K562 (cell line): ENCODE data around the gene KLHL41. TPM values are rescaled to one million over a fixed set of nuclear protein-coding genes. Genes with fewer than 3 reads are reported as not detected.

Source experiments
- ATAC-seq: fragments of 200-7000 bp; cut with Tn5 transposase; 3 replicates; pipeline ENCODE4 v1.9.1; 2020; ENCODE audit warnings: moderate library complexity
- BruUV-seq: library from RNA; stranded (reverse); fragments of 400-500 nt; replicated peaks from 2 replicates; lab custom pipeline; 2021; lab: Mats Ljungman, UMichigan
- CTCF ChIA-PET: fragments of 300-600 bp; formaldehyde crosslinking; extraction: SDS; loops from one replicate; lab custom pipeline; 2021; ENCODE audit warnings: low intra/inter-chr PET ratio; lab: Yijun Ruan, JAX
- POLR2A ChIA-PET: fragments of 300-600, 350-650 bp; sonication (Branson Sonifier 250); formaldehyde crosslinking; extraction: SDS; loops from one replicate; lab custom pipeline; 2021; ENCODE audit warnings: antibody characterized with exemption, inconsistent platforms; lab: Yijun Ruan, JAX
- DNase-seq, 4 experiments: peaks; one replicate each; pipeline versions ENCODE4 v3.0.0 to v3.0.0-alpha.2; 2011 to 2018; ENCODE audit warnings: low spot score in 3 of 4, mixed read lengths in 3 of 4; ENCODE audit errors: extremely low read depth in 1 of 4
- FAIRE-seq: peaks from 2 replicates; lab custom pipeline; 2011; peaks lifted over from hg19 to GRCh38; lab: Jason Lieb, UNC
- H2AFZ ChIP-seq: 2 replicates; pipeline ENCODE4 v1.6.0; 2011; ENCODE audit warnings: low read depth, low read length, control low read depth, inconsistent platforms
- H3K27ac ChIP-seq: fragments of 200-600 bp; 3 replicates; pipeline ENCODE4 v1.8.0; 2011; ENCODE audit warnings: low read depth, mild to moderate bottlenecking, control low read depth, inconsistent platforms, low read length, moderate library complexity, mixed read lengths; ENCODE audit errors: extremely low read depth
- H3K27me3 ChIP-seq, 2 experiments: fragments of 300-600 bp in 1 of 2; 2 replicates in 1 of 2; 3 replicates in 1 of 2; pipeline versions ENCODE4 v1.6.0 to v1.8.0; 2011; ENCODE audit warnings: inconsistent platforms in 2 of 2, low read length in 2 of 2, mild to moderate bottlenecking in 1 of 2, mixed read lengths in 1 of 2, moderate library complexity in 1 of 2; ENCODE audit not compliant: control insufficient read depth in 2 of 2, insufficient read depth in 2 of 2
- H3K36me3 ChIP-seq: fragments of 300-600 bp; 3 replicates; pipeline ENCODE4 v1.8.0; 2011; ENCODE audit warnings: mild to moderate bottlenecking, low read length, inconsistent platforms; ENCODE audit not compliant: control insufficient read depth, insufficient read depth
- H3K4me1 ChIP-seq, 2 experiments: fragments of 200-600 bp in 1 of 2; replicated peaks in 1 of 2; 2 replicates in 1 of 2; 3 replicates in 1 of 2; pipeline versions ENCODE4 v1.5.1 to v1.8.0; 2011; ENCODE audit warnings: inconsistent platforms in 2 of 2, low read length in 2 of 2, mild to moderate bottlenecking in 1 of 2, mixed read lengths in 1 of 2, moderate library complexity in 1 of 2; ENCODE audit not compliant: control insufficient read depth in 2 of 2, insufficient read depth in 2 of 2
- H3K4me2 ChIP-seq: 2 replicates; pipeline ENCODE4 v1.6.1; 2011; ENCODE audit warnings: low read length, control low read depth, inconsistent platforms, mixed read lengths; ENCODE audit not compliant: insufficient read depth
- H3K4me3 ChIP-seq: fragments of 200-600 bp; sonication (generic), shearing (Covaris generic); 2 replicates; pipeline ENCODE4 v1.5.1; 2016; ENCODE audit warnings: control low read depth, inconsistent platforms
- H3K79me2 ChIP-seq: fragments of 200-600 bp; 3 replicates; pipeline ENCODE4 v1.8.0; 2011; ENCODE audit warnings: low read length, inconsistent platforms; ENCODE audit not compliant: control insufficient read depth, insufficient read depth
- H3K9ac ChIP-seq, 2 experiments: 2 replicates each; pipeline versions ENCODE4 v1.6.0 to v1.6.1; 2011; ENCODE audit warnings: low read depth in 2 of 2, low read length in 2 of 2, control low read depth in 1 of 2, inconsistent platforms in 1 of 2, mild to moderate bottlenecking in 1 of 2, mixed read lengths in 1 of 2; ENCODE audit not compliant: insufficient read depth in 1 of 2
- H3K9me1 ChIP-seq: one replicate; pipeline ENCODE4 v1.6.0; 2011; ENCODE audit warnings: inconsistent platforms, mild to moderate bottlenecking, low read length, moderate library complexity; ENCODE audit not compliant: control insufficient read depth, insufficient read depth
- H3K9me3 ChIP-seq: replicated peaks from 2 replicates; pipeline ENCODE4 v1.5.1; 2011; ENCODE audit warnings: low read depth, low read length, inconsistent platforms; ENCODE audit not compliant: control insufficient read depth, insufficient read depth
- H4K20me1 ChIP-seq: replicated peaks from 2 replicates; pipeline ENCODE4 v1.6.1; 2011; ENCODE audit warnings: low read length, inconsistent platforms, mixed read lengths; ENCODE audit not compliant: control insufficient read depth, insufficient read depth
- EP300 ChIP-seq: IDR thresholded peaks from 2 replicates; pipeline ENCODE4 v1.6.1; 2012; ENCODE audit warnings: low read length, improper control_type of control experiment
- MAFK ChIP-seq: IDR thresholded peaks from 2 replicates; pipeline ENCODE4 v1.6.1; 2011; ENCODE audit warnings: low read length, improper control_type of control experiment
- NCOA1 ChIP-seq: fragments of 450-650 bp; IDR thresholded peaks from 2 replicates; pipeline ENCODE4 v1.6.1; 2016; ENCODE audit warnings: low read depth
- OTX1 ChIP-seq: fragments of 450-650 bp; formaldehyde crosslinking; IDR thresholded peaks from 2 replicates; pipeline ENCODE4 v1.4.0; 2022; ENCODE audit warnings: mild to moderate bottlenecking
- POLR2H ChIP-seq: IDR thresholded peaks from 2 replicates; pipeline ENCODE4 v1.6.1; 2016; ENCODE audit warnings: missing genetic modification characterization, low read depth, mild to moderate bottlenecking, control low read depth, missing compliant biosample characterization, moderate library complexity
- RFX1 ChIP-seq: fragments of 450-650 bp; IDR thresholded peaks from 2 replicates; pipeline ENCODE4 v1.6.1; 2016; ENCODE audit warnings: mild to moderate bottlenecking, moderate library complexity
- SMARCA4 ChIP-seq: fragments of 450-650 bp; IDR thresholded peaks from 2 replicates; pipeline ENCODE4 v1.6.1; 2016
- SRSF7 ChIP-seq: fragments of 200-400 bp; formaldehyde crosslinking; optimal IDR thresholded peaks from 2 replicates; pipeline ENCODE3; 2017; ENCODE audit warnings: mild to moderate bottlenecking, low read depth, low read length
- ZEB2 ChIP-seq: fragments of 450-650 bp; IDR thresholded peaks from 2 replicates; pipeline ENCODE4 v1.6.1; 2016
- ZNF347 ChIP-seq: fragments of 450-650 bp; formaldehyde crosslinking; IDR thresholded peaks from 2 replicates; pipeline ENCODE4 v1.4.0; 2020; ENCODE audit warnings: low read depth, mild to moderate bottlenecking, moderate library complexity
- ZSCAN32 ChIP-seq: fragments of 450-650 bp; formaldehyde crosslinking; IDR thresholded peaks from 2 replicates; pipeline ENCODE4 v1.4.0; 2020; ENCODE audit warnings: mild to moderate bottlenecking, moderate library complexity
- WGBS: fragments of 100-300 bp; shearing (Covaris generic); methylation state at CpG from one replicate; pipeline ENCODE4 v1.1.6; 2016; ENCODE audit warnings: low coverage, mixed read lengths; ENCODE audit not compliant: insufficient coverage; ENCODE audit errors: missing lambda C conversion rate; 5-methylcytosine and 5-hydroxymethylcytosine counted together
- in situ Hi-C: fragments of 300-500 bp; cut with MboI; formaldehyde crosslinking; loops from 4 replicates; pipeline ENCODE4 v1.15.0; 2018; ENCODE audit warnings: inconsistent platforms, mixed read lengths
- intact Hi-C: fragments of 100-400 bp; cut with micrococcal nuclease; formaldehyde crosslinking; loops from 2 replicates; pipeline ENCODE4 v1.14.2; 2022
- polyA plus RNA-seq, 8 experiments: library from polyadenylated mRNA; depleted of rRNA in 4 of 8; stranded (reverse) in 5 of 8; unstranded in 3 of 8; fragments of >200 nt; fragmentation: Nextera tagmentation in 2 of 8; fragmentation: Illumina TruSeq in 1 of 8; extraction: Ambion mirVana in 2 of 8; extraction: Trizol in 1 of 8; gene quantifications; 2 replicates each; pipeline versions ENCODE4 v1.2.1 to v1.2.3, GENCODE V29; 2011 to 2014; ENCODE audit warnings: inconsistent platforms in 1 of 8, missing spikeins in 1 of 8
- total RNA-seq, 7 experiments: library from RNA; depleted of rRNA in 6 of 7; stranded (reverse); fragments of >200 nt in 6 of 7; fragmentation: Illumina TruSeq in 2 of 7; extraction: Trizol in 2 of 7; gene quantifications; 2 replicates each; pipeline versions ENCODE4 v1.2.1 to v1.2.3, GENCODE V29; 2011 to 2021; ENCODE audit warnings: low replicate concordance in 1 of 7
- TF ChIP-seq, protein P1 (sequence below): fragments of 450-650 bp; IDR thresholded peaks from 2 replicates; pipeline ENCODE4 v1.6.1; 2017; ENCODE audit warnings: mild to moderate bottlenecking, moderate library complexity
- TF ChIP-seq, protein P2 (sequence below), 2 experiments: IDR thresholded peaks; 2 replicates each; pipeline ENCODE4 v1.6.1; 2011; ENCODE audit warnings: borderline replicate concordance in 1 of 2, control low read depth in 1 of 2, low read depth in 1 of 2, low read length in 1 of 2, mild to moderate bottlenecking in 1 of 2, mixed read lengths in 1 of 2, moderate library complexity in 1 of 2; ENCODE audit not compliant: insufficient read depth in 1 of 2, insufficient read length in 1 of 2, poor library complexity in 1 of 2, severe bottlenecking in 1 of 2; ENCODE audit errors: extremely low read depth in 1 of 2
- TF ChIP-seq, protein P3 (sequence below): sonication (generic); formaldehyde crosslinking; IDR thresholded peaks from 2 replicates; pipeline ENCODE4 v1.8.0; 2022; ENCODE audit warnings: mild to moderate bottlenecking, missing genetic modification reagents
- TF ChIP-seq, protein P4 (sequence below): fragments of 450-650 bp; formaldehyde crosslinking; IDR thresholded peaks from 2 replicates; pipeline ENCODE4 v1.4.0; 2020; ENCODE audit warnings: mild to moderate bottlenecking, mixed read lengths

KLHL41 gene
- total and polyA plus RNA-seq, 9 of the 15 experiments (the other 6 are each of a cell fraction or from before 2014, with no cell fraction given): 0.05 to 1.5 (median 0.09) TPM

DNA sequence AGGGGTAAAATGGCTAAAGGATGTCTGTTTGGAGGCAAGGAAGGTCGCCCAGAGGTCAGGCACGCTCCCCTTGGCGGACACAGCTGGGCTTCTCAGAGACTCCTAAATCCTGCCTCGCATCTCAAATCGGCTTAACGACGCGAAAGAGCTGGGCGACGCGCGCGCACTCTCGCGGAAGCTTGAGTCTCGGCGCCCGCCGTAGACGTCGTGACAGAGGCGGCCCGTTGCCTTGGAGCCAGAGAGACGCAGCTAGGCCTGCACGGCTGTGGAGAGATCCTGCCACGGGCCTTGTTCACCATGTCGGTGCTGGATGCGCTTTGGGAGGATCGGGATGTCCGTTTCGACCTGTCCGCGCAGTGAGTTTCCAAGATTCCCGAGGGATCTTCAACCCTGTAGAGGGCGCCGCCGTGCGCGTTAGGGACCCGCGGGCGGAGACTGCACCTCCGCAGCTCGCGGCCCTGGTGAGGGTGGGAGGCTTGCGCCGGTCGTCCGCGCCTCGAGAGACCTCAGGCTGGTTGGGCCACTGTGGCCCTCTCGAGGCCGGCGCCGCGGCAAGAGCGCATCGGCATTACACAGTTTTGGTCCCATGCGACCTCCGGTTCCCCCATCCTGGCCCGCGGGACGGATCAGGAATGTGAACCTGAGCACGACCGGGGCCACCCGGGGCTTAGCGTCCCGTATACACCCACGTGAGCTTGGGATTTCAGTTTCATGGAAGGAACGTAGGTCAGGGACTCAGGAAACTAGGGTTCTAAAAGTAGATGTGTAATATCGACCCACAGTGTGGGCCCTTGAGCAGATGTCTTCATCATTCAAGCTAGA, 30.0 kb upstream of the KLHL41 start, which contains the start of gene BBS5:
Gene BBS5, plus strand, starts transcription at position 238 of the 822 bp plus-strand sequence. Its CDS starts 60 bp downstream, at position 298.
- ChIA-PET POLR2A (interaction anchor here (0.6 to 2.0 kb wide), 12 partner anchors 9 to 373 kb away, joined by 3 to 6 read pairs (median 4); partner anchors contain the start of gene KLHL41), CTCF (no interaction called here)
- peak within 1 kb of the TSS; percentile 94 for H3K4me2 ChIP-seq
- intact Hi-C loops (no loop called here), in situ Hi-C loops (no loop called here)
- BruUV-seq: no TSS peak
- DNase-seq (peak; percentile 71 to 91 (median 78)), FAIRE-seq (peak; percentile 82), ATAC-seq (peak; percentile 96)
- 0 out of 3 replicates have a peak, but pooled peaks cover 2% of the 10 kb centered on the region for H3K79me2 ChIP-seq
- peak within 1 kb of the TSS; percentile 57 for H3K4me3 ChIP-seq
- peaks cover 6 to 10% of the 10 kb centered on the region in 2 experiments; a peak in 4 of 5 replicates for H3K4me1 ChIP-seq
- no peaks in the 10 kb centered on the region for H4K20me1 ChIP-seq
- H3K9ac ChIP-seq: peak within 1 kb of the TSS; percentile 75 to 98
- peaks cover 3% of the 10 kb centered on the region; the same call in 1 of the 3 replicates for H3K36me3 ChIP-seq
- H3K9me1 ChIP-seq: no peaks in the 10 kb centered on the region
- peak within 1 kb of the TSS; percentile 98 for H2AFZ ChIP-seq
- H3K9me3 ChIP-seq: no peaks in the 10 kb centered on the region
- H3K27me3 ChIP-seq: no peaks in the 10 kb centered on the region
- under 1% methylated on average over 71 of the region's 71 CpGs for WGBS
- H3K27ac ChIP-seq: peak within 1 kb of the TSS; percentile 48
- TF ChIP-seq OTX1 (CRISPR knock-in tag): no peak
- no peak for TF ChIP-seq NCOA1
- peak; percentile 95 for TF ChIP-seq RFX1
- TF ChIP-seq ZSCAN32 (CRISPR knock-in tag): 0 out of 2 replicates have a peak, but pooled peaks have one; percentile 9
- TF ChIP-seq ZNF347 (CRISPR knock-in tag): no peak
- no peak for TF ChIP-seq EP300
- peak; percentile 86 for TF ChIP-seq SMARCA4
- TF ChIP-seq, protein P1, sequence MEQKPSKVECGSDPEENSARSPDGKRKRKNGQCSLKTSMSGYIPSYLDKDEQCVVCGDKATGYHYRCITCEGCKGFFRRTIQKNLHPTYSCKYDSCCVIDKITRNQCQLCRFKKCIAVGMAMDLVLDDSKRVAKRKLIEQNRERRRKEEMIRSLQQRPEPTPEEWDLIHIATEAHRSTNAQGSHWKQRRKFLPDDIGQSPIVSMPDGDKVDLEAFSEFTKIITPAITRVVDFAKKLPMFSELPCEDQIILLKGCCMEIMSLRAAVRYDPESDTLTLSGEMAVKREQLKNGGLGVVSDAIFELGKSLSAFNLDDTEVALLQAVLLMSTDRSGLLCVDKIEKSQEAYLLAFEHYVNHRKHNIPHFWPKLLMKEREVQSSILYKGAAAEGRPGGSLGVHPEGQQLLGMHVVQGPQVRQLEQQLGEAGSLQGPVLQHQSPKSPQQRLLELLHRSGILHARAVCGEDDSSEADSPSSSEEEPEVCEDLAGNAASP: no peak
- TF ChIP-seq, protein P2, sequence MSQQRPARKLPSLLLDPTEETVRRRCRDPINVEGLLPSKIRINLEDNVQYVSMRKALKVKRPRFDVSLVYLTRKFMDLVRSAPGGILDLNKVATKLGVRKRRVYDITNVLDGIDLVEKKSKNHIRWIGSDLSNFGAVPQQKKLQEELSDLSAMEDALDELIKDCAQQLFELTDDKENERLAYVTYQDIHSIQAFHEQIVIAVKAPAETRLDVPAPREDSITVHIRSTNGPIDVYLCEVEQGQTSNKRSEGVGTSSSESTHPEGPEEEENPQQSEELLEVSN (IDR thresholded peaks at IDR 0.05; ENCODE audit: borderline replicate concordance in 1 of 2, extremely low read depth in 1 of 2, insufficient read depth in 1 of 2, insufficient read length in 1 of 2, low read depth in 1 of 2, low read length in 1 of 2, poor library complexity in 1 of 2, severe bottlenecking in 1 of 2): peak; percentile 79 to 88
- TF ChIP-seq MAFK: peak; percentile 15; the same call in 1 of the 2 replicates
- TF ChIP-seq, protein P3, sequence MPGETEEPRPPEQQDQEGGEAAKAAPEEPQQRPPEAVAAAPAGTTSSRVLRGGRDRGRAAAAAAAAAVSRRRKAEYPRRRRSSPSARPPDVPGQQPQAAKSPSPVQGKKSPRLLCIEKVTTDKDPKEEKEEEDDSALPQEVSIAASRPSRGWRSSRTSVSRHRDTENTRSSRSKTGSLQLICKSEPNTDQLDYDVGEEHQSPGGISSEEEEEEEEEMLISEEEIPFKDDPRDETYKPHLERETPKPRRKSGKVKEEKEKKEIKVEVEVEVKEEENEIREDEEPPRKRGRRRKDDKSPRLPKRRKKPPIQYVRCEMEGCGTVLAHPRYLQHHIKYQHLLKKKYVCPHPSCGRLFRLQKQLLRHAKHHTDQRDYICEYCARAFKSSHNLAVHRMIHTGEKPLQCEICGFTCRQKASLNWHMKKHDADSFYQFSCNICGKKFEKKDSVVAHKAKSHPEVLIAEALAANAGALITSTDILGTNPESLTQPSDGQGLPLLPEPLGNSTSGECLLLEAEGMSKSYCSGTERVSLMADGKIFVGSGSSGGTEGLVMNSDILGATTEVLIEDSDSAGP (CRISPR knock-in tag): no peak
- TF ChIP-seq, protein P4, sequence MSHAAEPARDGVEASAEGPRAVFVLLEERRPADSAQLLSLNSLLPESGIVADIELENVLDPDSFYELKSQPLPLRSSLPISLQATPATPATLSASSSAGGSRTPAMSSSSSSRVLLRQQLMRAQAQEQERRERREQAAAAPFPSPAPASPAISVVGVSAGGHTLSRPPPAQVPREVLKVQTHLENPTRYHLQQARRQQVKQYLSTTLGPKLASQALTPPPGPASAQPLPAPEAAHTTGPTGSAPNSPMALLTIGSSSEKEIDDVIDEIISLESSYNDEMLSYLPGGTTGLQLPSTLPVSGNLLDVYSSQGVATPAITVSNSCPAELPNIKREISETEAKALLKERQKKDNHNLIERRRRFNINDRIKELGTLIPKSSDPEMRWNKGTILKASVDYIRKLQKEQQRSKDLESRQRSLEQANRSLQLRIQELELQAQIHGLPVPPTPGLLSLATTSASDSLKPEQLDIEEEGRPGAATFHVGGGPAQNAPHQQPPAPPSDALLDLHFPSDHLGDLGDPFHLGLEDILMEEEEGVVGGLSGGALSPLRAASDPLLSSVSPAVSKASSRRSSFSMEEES: no peak
- no peak; the same call in 1 of the 2 replicates for TF ChIP-seq ZEB2
- TF ChIP-seq POLR2H: no peak
- TF ChIP-seq SRSF7: no peak
